Epithelial cell of prostate (primary cell): ENCODE measurements around the gene NINJ2.
"Not testable (repeated sequence)": the region's sequence is repeated elsewhere in the genome, so short reads cannot be mapped to it uniquely, and the experiment has no call there.

ENCODE experiments used
- DNase-seq: peaks from one replicate; pipeline ENCODE4 v3.0.0-alpha.2; 2011; ENCODE audit warnings: low read depth, low spot score
- H3K27ac ChIP-seq: fragments of 450-650 bp; 2 replicates; pipeline ENCODE4 v1.5.1; 2017; ENCODE audit warnings: mild to moderate bottlenecking

NINJ2 gene

GRCh38 chr12:591167-592023 is 71.8 kb downstream of the NINJ2 start:
- no peak overlapping the region for H3K27ac ChIP-seq
- DNase-seq, result no peak

GRCh38 chr12:590206-590750 is 73.0 kb downstream of the NINJ2 start:
- DNase-seq, result no peak
- no peak overlapping the region for H3K27ac ChIP-seq

- no peak overlapping the region for H3K27ac ChIP-seq
- no peak for DNase-seq
These were observed 74.6 kb downstream of the NINJ2 start for GRCh38 chr12:588646-589045.

- H3K27ac ChIP-seq, result no peak overlapping the region
- DNase-seq, result no peak
These were observed 75.3 kb downstream of the NINJ2 start for GRCh38 chr12:588024-588322.

GRCh38 chr12:587132-588023 is 75.9 kb downstream of the NINJ2 start:
- H3K27ac ChIP-seq, result no peak overlapping the region
- DNase-seq, result no peak

GRCh38 chr12:586318-587071 is 76.8 kb downstream of the NINJ2 start:
- no peak overlapping the region for H3K27ac ChIP-seq
- DNase-seq, result no peak

GRCh38 chr12:585062-586061 is 77.9 kb downstream of the NINJ2 start:
- no peak overlapping the region for H3K27ac ChIP-seq
- DNase-seq, result no peak

GRCh38 chr12:583251-583869 is 79.9 kb downstream of the NINJ2 start:
- no peak overlapping the region for H3K27ac ChIP-seq
- no peak for DNase-seq

- H3K27ac ChIP-seq, result no peak overlapping the region
- no peak for DNase-seq
These were observed 81.5 kb downstream of the NINJ2 start for GRCh38 chr12:581746-582145.

GRCh38 chr12:581321-581720 is 81.9 kb downstream of the NINJ2 start:
- DNase-seq, result no peak
- no peak overlapping the region for H3K27ac ChIP-seq

- no peak overlapping the region for H3K27ac ChIP-seq
- no peak for DNase-seq
These were observed 82.4 kb downstream of the NINJ2 start for GRCh38 chr12:580813-581212.

- H3K27ac ChIP-seq, result no peak overlapping the region
- DNase-seq, result no peak
These were observed 83.7 kb downstream of the NINJ2 start for GRCh38 chr12:579420-580110.

GRCh38 chr12:578748-579419 is 84.4 kb downstream of the NINJ2 start:
- no peak overlapping the region for H3K27ac ChIP-seq
- DNase-seq, result no peak

GRCh38 chr12:577994-578747 is 85.1 kb downstream of the NINJ2 start:
- not testable (repeated sequence) for DNase-seq, H3K27ac ChIP-seq

- DNase-seq, result no peak
- H3K27ac ChIP-seq, result peak overlapping the region; percentile 54
These were observed 86.6 kb downstream of the NINJ2 start for GRCh38 chr12:576615-577110.

GRCh38 chr12:575948-576614 is 87.2 kb downstream of the NINJ2 start:
- H3K27ac ChIP-seq, result peak overlapping the region; percentile 54
- peak; percentile 36 for DNase-seq
